Measurements from ENCODE around the gene GAP43.

The GAP43 gene

GRCh38 chr3:115663414-115663813 is 40.1 kb downstream of the GAP43 start:
- peaks cover 32% of the 10 kb centered on the region for H3K4me1 ChIP-seq (ENCODE audit: low read depth, poor library complexity, severe bottlenecking)
- H3K4me2 ChIP-seq: no peak overlapping the region
- no peak overlapping the region for H2AFZ ChIP-seq (ENCODE audit: low read depth)
- no peak overlapping the region for H3K9ac ChIP-seq
- no peaks in the 10 kb centered on the region for H4K20me1 ChIP-seq (ENCODE audit: insufficient read depth)
- H3K4me3 ChIP-seq (IDR thresholded peaks at IDR 0.05; ENCODE audit: insufficient read depth, low read depth, low read length): no peak overlapping the region
- TF ChIP-seq CTCF (conservative IDR thresholded peaks at IDR 0.05; ENCODE audit: low read depth, low read length): no peak
- no peaks in the 10 kb centered on the region for H3K36me3 ChIP-seq (ENCODE audit: insufficient read depth)
- no peaks in the 10 kb centered on the region for H3K27me3 ChIP-seq (ENCODE audit: insufficient read depth, low read depth)
- H3K79me2 ChIP-seq (ENCODE audit: insufficient read depth, low read depth): no peaks in the 10 kb centered on the region
- H3K27ac ChIP-seq: no peak overlapping the region

- Histone ChIP-seq H3K4me3 (IDR thresholded peaks at IDR 0.05; ENCODE audit: insufficient read depth, low read depth, low read length) (no peak overlapping the region), H3K79me2 (ENCODE audit: insufficient read depth, low read depth) (no peaks in the 10 kb centered on the region), H3K4me2 (no peak overlapping the region), H3K4me1 (ENCODE audit: low read depth, poor library complexity, severe bottlenecking) (peaks cover 8% of the 10 kb centered on the region), H3K9ac (no peak overlapping the region), H3K36me3 (ENCODE audit: insufficient read depth) (no peaks in the 10 kb centered on the region), H2AFZ (ENCODE audit: low read depth) (no peak overlapping the region), H3K27me3 (ENCODE audit: insufficient read depth, low read depth) (no peaks in the 10 kb centered on the region), H4K20me1 (ENCODE audit: insufficient read depth) (no peaks in the 10 kb centered on the region), H3K27ac (no peak overlapping the region)
- no peak for TF ChIP-seq CTCF (conservative IDR thresholded peaks at IDR 0.05; ENCODE audit: low read depth, low read length)
Measured at GRCh38 chr3:115666081-115666480, 42.8 kb downstream of the GAP43 start.

- Histone ChIP-seq H3K27me3 (ENCODE audit: insufficient read depth, low read depth) (no peaks in the 10 kb centered on the region), H3K27ac (no peak overlapping the region), H2AFZ (ENCODE audit: low read depth) (no peak overlapping the region), H3K36me3 (ENCODE audit: insufficient read depth) (no peaks in the 10 kb centered on the region), H4K20me1 (ENCODE audit: insufficient read depth) (no peaks in the 10 kb centered on the region), H3K4me1 (ENCODE audit: low read depth, poor library complexity, severe bottlenecking) (peaks cover 11% of the 10 kb centered on the region), H3K79me2 (ENCODE audit: insufficient read depth, low read depth) (no peaks in the 10 kb centered on the region), H3K4me2 (no peak overlapping the region), H3K4me3 (IDR thresholded peaks at IDR 0.05; ENCODE audit: insufficient read depth, low read depth, low read length) (no peak overlapping the region), H3K9ac (no peak overlapping the region)
- TF ChIP-seq CTCF (conservative IDR thresholded peaks at IDR 0.05; ENCODE audit: low read depth, low read length): no peak
Measured at GRCh38 chr3:115666920-115667737, 43.8 kb downstream of the GAP43 start.

- Histone ChIP-seq H3K4me3 (IDR thresholded peaks at IDR 0.05; ENCODE audit: insufficient read depth, low read depth, low read length) (no peak overlapping the region), H3K36me3 (ENCODE audit: insufficient read depth) (no peaks in the 10 kb centered on the region), H3K4me2 (no peak overlapping the region), H3K4me1 (ENCODE audit: low read depth, poor library complexity, severe bottlenecking) (peaks cover 15% of the 10 kb centered on the region), H2AFZ (ENCODE audit: low read depth) (no peak overlapping the region), H3K79me2 (ENCODE audit: insufficient read depth, low read depth) (no peaks in the 10 kb centered on the region), H3K27ac (no peak overlapping the region), H4K20me1 (ENCODE audit: insufficient read depth) (no peaks in the 10 kb centered on the region), H3K9ac (no peak overlapping the region), H3K27me3 (ENCODE audit: insufficient read depth, low read depth) (no peaks in the 10 kb centered on the region)
- TF ChIP-seq CTCF (conservative IDR thresholded peaks at IDR 0.05; ENCODE audit: low read depth, low read length): no peak
Measured at GRCh38 chr3:115667738-115668065, 44.4 kb downstream of the GAP43 start.

Data from KMS-11 (cell line).